Measurements from ENCODE around the gene NT5C3B.
"Not testable (repeated sequence)": the region's sequence is repeated elsewhere in the genome, so short reads cannot be mapped to it uniquely, and the experiment has no call there.

NT5C3B gene

DNA sequence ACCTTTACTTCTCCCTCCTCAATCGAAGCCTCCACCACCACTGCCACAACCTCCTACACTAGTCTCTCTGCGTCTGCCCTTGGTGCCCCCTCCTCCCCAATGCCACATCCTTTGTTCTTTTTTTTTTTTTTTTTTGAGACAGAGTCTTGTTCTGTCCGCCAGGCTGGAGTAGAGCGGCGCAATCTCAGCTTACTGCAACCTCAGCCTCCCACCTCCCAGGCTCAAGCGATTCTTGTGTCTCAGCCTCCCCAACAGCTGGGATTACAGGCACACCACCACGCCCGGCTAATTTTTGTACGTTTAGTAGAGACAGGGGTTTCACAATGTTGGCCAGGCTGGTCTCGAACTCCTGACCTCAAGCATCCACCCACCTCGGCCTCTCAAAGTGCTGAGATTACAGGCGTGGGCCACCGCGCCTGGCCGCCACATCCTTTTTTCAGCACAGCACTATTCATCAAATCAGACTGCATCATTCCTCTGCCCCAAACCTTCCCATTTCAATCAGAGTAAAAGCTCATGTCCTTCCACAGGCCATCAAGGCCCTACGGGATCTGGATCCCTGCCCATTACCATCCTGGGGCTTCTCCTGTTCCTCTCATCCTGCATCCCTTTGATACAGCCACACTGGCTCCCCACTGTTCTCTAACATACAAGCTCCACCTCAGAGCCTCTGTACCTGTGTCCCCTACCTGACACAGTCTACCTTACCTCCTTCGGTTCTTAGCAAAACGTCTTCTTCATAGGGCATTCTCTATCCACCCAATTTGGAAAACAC, 27.2 kb upstream of the NT5C3B start (continued):
- TF ChIP-seq, protein P1, sequence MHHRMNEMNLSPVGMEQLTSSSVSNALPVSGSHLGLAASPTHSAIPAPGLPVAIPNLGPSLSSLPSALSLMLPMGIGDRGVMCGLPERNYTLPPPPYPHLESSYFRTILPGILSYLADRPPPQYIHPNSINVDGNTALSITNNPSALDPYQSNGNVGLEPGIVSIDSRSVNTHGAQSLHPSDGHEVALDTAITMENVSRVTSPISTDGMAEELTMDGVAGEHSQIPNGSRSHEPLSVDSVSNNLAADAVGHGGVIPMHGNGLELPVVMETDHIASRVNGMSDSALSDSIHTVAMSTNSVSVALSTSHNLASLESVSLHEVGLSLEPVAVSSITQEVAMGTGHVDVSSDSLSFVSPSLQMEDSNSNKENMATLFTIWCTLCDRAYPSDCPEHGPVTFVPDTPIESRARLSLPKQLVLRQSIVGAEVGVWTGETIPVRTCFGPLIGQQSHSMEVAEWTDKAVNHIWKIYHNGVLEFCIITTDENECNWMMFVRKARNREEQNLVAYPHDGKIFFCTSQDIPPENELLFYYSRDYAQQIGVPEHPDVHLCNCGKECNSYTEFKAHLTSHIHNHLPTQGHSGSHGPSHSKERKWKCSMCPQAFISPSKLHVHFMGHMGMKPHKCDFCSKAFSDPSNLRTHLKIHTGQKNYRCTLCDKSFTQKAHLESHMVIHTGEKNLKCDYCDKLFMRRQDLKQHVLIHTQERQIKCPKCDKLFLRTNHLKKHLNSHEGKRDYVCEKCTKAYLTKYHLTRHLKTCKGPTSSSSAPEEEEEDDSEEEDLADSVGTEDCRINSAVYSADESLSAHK (tag by site-specific recombination; IDR thresholded peaks at IDR 0.05) = no peak; the same call in 1 of the 2 replicates
- peak; percentile 54 for TF ChIP-seq ZIC2 (tag by site-specific recombination; IDR thresholded peaks at IDR 0.05)
- 0 out of 2 replicates have a peak, but pooled peaks have one; percentile 8 for TF ChIP-seq IKZF3 (tag by site-specific recombination; IDR thresholded peaks at IDR 0.05)
- TF ChIP-seq ZNF600 (tag by site-specific recombination; IDR thresholded peaks at IDR 0.05) = peak; percentile 33; the same call in 1 of the 2 replicates
- no peak for TF ChIP-seq ZNF132 (tag by site-specific recombination; IDR thresholded peaks at IDR 0.05; ENCODE audit: borderline replicate concordance)
- TF ChIP-seq ZNF366 (tag by site-specific recombination; conservative IDR thresholded peaks at IDR 0.05) = peak; percentile 44; the same call in 1 of the 2 replicates
- TF ChIP-seq KLF1 (tag by site-specific recombination; IDR thresholded peaks at IDR 0.05) = peak; percentile 47; the same call in 1 of the 2 replicates
- no peak for TF ChIP-seq GLIS2 (tag by site-specific recombination; IDR thresholded peaks at IDR 0.05)
- TF ChIP-seq SP7 (tag by site-specific recombination; IDR thresholded peaks at IDR 0.05) = 0 out of 2 replicates have a peak, but pooled peaks have one; percentile 34
- TF ChIP-seq EGR2 (tag by site-specific recombination; IDR thresholded peaks at IDR 0.05; ENCODE audit: low read depth) = peak; percentile 66
- peak; percentile 74 for TF ChIP-seq ZNF341 (tag by site-specific recombination; IDR thresholded peaks at IDR 0.05; ENCODE audit: low read depth)

DNA sequence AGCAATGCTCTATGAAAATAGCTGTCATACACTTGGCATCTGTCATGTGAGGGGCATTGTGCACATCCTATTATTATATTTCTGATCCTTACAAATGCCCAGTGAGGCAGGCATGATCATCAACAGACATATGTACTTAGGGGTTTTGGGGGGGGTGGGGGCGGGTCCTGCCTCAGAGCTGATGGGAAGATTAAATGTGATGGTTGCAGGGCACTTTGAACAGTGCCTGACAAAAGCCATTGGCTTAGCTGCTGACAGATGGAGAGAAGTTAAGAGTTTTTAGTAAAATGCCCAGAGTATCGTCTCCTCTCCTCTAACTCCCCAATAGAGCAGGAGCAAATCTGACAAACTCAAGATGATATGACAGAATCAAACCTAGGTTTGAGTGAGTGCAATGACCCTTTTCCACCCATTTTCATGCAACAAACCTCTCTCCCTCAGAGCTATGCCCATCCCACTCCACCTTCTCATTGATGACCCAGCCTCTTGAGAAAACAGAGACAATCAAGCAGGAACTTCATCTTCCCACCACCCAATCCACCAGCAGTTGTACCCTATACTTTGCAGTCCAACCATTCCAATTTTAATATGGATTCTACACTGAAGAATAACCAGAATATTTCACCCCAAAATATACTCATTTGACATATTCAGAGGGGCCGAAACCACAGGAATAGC, 24.4 kb upstream of the NT5C3B start:
- POLR2A ChIA-PET = interaction anchor here (1.2 kb wide), 1 partner anchor 74 kb away, joined by 3 read pairs; the partner anchor contains the start of gene JUP

DNA sequence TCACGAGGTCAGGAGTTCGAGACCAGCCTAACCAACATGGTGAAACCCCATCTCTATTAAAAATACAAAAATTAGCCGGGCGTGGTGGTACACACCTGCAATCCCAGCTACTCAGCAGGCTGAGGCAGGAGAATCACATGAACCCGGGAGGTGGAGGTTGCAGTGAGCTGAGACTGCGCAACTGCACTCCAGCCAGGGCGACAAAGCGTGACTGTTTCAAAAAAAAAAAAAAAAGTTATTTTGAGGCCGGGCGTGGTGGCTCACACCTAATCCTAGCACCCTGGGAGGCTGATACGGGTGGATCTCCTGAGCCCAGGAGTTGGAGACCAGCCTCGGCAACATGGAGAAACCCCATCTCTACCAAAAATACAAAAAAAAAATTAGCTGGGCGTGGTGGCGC, 15.3 kb upstream of the NT5C3B start:
- POLR2A ChIA-PET = interaction anchor here (0.7 kb wide), 1 partner anchor 28 kb away, joined by 3 read pairs; no protein-coding TSS in a partner anchor
- H3K36me3 ChIP-seq (ENCODE audit: control insufficient read depth in 2 of 2, insufficient read depth in 1 of 2, low read length in 2 of 2) = peaks cover 27 to 29% of the 10 kb centered on the region in 2 experiments
- not testable (repeated sequence) for H3K27ac ChIP-seq (ENCODE audit: extremely low read depth, low read depth, low read length); H3K9me3 ChIP-seq (ENCODE audit: control insufficient read depth, insufficient read depth, low read depth, low read length); H3K4me3 ChIP-seq (ENCODE audit: low read depth, low read length)
- H3K4me1 ChIP-seq (ENCODE audit: control insufficient read depth, insufficient read depth, low read length) = peaks cover 19% of the 10 kb centered on the region
- TF ChIP-seq KLF1 (tag by site-specific recombination; IDR thresholded peaks at IDR 0.05) = peak; percentile 66
- CTCF ChIA-PET = interaction anchor here (0.7 to 1.8 kb wide), 6 partner anchors 9 to 976 kb away, joined by 3 to 6 read pairs (median 4); partner anchors contain the start of gene JUP

More for the DNA sequence above, 24.4 kb upstream of the NT5C3B start:
- no peak overlapping the region for H3K27ac ChIP-seq (ENCODE audit: extremely low read depth, low read depth, low read length)
- peaks cover 0 to 4% of the 10 kb centered on the region in 2 experiments; a peak in 1 of 3 replicates for H3K36me3 ChIP-seq (ENCODE audit: control insufficient read depth in 2 of 2, insufficient read depth in 1 of 2, low read length in 2 of 2)
- no peak overlapping the region for H3K4me3 ChIP-seq (ENCODE audit: low read depth, low read length)
- H3K4me1 ChIP-seq (ENCODE audit: control insufficient read depth, insufficient read depth, low read length) = peaks cover 21% of the 10 kb centered on the region
- TF ChIP-seq ZNF660 (tag by site-specific recombination; IDR thresholded peaks at IDR 0.05) = peak; percentile 99
- TF ChIP-seq ZNF521 (tag by site-specific recombination; IDR thresholded peaks at IDR 0.05) = no peak
- peak; percentile 38; the same call in 1 of the 2 replicates for TF ChIP-seq EGR2 (tag by site-specific recombination; IDR thresholded peaks at IDR 0.05; ENCODE audit: low read depth)
- peak; percentile 47 for TF ChIP-seq ZNF335 (tag by site-specific recombination; conservative IDR thresholded peaks at IDR 0.05)
- 0 out of 2 replicates have a peak, but pooled peaks have one; percentile 11 for TF ChIP-seq SP7 (tag by site-specific recombination; IDR thresholded peaks at IDR 0.05)
- TF ChIP-seq ZFHX2 (tag by site-specific recombination; conservative IDR thresholded peaks at IDR 0.05) = peak; percentile 35
- no peak for TF ChIP-seq ZNF324 (tag by site-specific recombination; IDR thresholded peaks at IDR 0.05)
- TF ChIP-seq ZNF423 (tag by site-specific recombination; IDR thresholded peaks at IDR 0.05) = no peak
- TF ChIP-seq ZNF830 (tag by site-specific recombination; IDR thresholded peaks at IDR 0.05; ENCODE audit: low read depth) = no peak
- no peaks in the 10 kb centered on the region for H3K9me3 ChIP-seq (ENCODE audit: control insufficient read depth, insufficient read depth, low read depth, low read length)
- CTCF ChIA-PET = interaction anchor here (0.6 to 1.6 kb wide), 3 partner anchors 9 to 58 kb away, joined by 3 read pairs; no protein-coding TSS in a partner anchor
